Tibial nerve (tissue), 3 donors: Measurements from ENCODE around the gene DNAI2.

Experiments used
- POLR2A ChIP-seq, 2 donors: fragments of 450-650 bp; IDR thresholded peaks; one replicate each; pipeline ENCODE4 v1.6.1; 2017; ENCODE audit warnings: antibody characterized with exemption in 2 of 2, mild to moderate bottlenecking in 2 of 2, moderate library complexity in 2 of 2
- TF ChIP-seq, protein P1 (sequence below), 5 experiments: fragments of 200-600 bp in 3 of 5; fragments of 450-650 bp in 2 of 5; sonication (generic) in 3 of 5; IDR thresholded peaks; one replicate each; pipeline ENCODE4 v1.5.1; 2016 to 2019; ENCODE audit warnings: antibody characterized with exemption in 5 of 5, mild to moderate bottlenecking in 3 of 5, moderate library complexity in 2 of 5

DNA sequence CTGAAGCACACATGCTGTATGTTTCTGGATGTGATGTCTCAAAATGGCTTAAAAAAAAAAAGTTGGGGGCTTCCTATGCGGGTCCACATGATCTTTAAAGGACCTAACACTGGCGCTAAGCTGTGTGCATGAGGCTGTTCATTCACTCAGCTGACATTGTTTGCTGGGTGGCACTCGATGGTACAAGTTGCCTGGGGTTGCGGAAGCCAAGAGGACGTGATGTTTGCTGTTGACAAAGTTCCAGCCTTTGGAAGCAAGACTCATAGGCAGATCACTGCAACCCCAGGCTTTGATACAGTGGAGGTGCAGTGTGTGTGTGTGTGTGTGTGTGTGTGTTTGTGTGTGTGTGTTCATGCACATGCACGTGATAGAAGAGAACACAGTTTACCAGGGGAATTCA is 29.5 kb upstream of the DNAI2 start:
- TF ChIP-seq, protein P1, sequence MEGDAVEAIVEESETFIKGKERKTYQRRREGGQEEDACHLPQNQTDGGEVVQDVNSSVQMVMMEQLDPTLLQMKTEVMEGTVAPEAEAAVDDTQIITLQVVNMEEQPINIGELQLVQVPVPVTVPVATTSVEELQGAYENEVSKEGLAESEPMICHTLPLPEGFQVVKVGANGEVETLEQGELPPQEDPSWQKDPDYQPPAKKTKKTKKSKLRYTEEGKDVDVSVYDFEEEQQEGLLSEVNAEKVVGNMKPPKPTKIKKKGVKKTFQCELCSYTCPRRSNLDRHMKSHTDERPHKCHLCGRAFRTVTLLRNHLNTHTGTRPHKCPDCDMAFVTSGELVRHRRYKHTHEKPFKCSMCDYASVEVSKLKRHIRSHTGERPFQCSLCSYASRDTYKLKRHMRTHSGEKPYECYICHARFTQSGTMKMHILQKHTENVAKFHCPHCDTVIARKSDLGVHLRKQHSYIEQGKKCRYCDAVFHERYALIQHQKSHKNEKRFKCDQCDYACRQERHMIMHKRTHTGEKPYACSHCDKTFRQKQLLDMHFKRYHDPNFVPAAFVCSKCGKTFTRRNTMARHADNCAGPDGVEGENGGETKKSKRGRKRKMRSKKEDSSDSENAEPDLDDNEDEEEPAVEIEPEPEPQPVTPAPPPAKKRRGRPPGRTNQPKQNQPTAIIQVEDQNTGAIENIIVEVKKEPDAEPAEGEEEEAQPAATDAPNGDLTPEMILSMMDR (IDR thresholded peaks at IDR 0.05) = no peak
- no peak for TF ChIP-seq POLR2A (IDR thresholded peaks at IDR 0.05)
